ENCODE measurements around the gene PGAM4. TPM values are rescaled to one million over a fixed set of nuclear protein-coding genes. Genes with fewer than 3 reads are reported as not detected.

PGAM4 gene
- total and polyA plus RNA-seq, 2 of the 13 experiments (the other 11 are each of a cell fraction or from before 2014, with no cell fraction given): 0.24 to 0.33 TPM

DNA sequence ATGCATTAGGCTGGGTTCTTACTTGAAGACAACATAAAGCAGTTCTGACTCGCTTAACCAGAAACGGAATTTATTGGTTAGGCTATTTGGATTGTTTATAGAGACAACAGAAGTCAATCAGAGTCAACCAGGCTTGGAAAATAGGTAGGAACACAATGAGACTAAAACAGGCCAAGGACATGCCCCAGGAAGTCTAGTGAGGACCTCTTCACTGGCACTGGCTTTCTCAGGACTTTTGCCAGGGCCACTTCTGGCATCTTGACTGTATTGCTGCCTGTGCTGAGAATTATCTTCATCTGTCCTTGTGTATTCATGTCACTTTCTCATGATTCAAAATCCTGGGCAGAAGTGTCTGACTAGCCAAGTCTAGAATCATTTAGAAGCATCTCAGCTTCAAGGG lies 19.6 kb downstream of the PGAM4 start:
- ChIA-PET POLR2A (no interaction called here), CTCF (ENCODE audit: low intra/inter-chr PET ratio, low total read pairs) (no interaction called here)
- FAIRE-seq: no peak

More for the DNA sequence above, 19.6 kb downstream of the PGAM4 start:
- intact Hi-C loops (cut with micrococcal nuclease; ENCODE audit: unreplicated experiment) (no loop called here), in situ Hi-C loops (cut with HindIII; ENCODE audit: extremely low pct_ligation_motif_present, low pct_unique_long_range_greater_than_20kb) (no loop called here)
- no peak overlapping the region for H3K4me3 ChIP-seq (replicated peaks in 1 of 3; ENCODE audit: insufficient read depth in 1 of 3, low read depth in 2 of 3, low read length in 3 of 3)
- H3K9me3 ChIP-seq (ENCODE audit: low read length): no peaks in the 10 kb centered on the region
- H3K4me2 ChIP-seq (ENCODE audit: low read depth, low read length): no peak overlapping the region
- no peak for ATAC-seq
- H3K27ac ChIP-seq (ENCODE audit: extremely low read length, insufficient read depth, low read length): no peak overlapping the region
- no TSS peak for BruUV-seq (replicated peaks)
- WGBS (ENCODE audit: low lambda C conversion rate): 83% methylated on average over 2 of the region's 2 CpGs
- TF ChIP-seq RCOR2 (CRISPR knock-in tag; IDR thresholded peaks at IDR 0.05): no peak
- no peak for TF ChIP-seq KLF9 (CRISPR knock-in tag; IDR thresholded peaks at IDR 0.05; ENCODE audit: low read depth)
- TF ChIP-seq REXO4 (CRISPR knock-in tag; IDR thresholded peaks at IDR 0.05; ENCODE audit: borderline replicate concordance): no peak
- TF ChIP-seq, protein P1, sequence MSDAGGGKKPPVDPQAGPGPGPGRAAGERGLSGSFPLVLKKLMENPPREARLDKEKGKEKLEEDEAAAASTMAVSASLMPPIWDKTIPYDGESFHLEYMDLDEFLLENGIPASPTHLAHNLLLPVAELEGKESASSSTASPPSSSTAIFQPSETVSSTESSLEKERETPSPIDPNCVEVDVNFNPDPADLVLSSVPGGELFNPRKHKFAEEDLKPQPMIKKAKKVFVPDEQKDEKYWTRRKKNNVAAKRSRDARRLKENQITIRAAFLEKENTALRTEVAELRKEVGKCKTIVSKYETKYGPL (CRISPR knock-in tag; IDR thresholded peaks at IDR 0.05): no peak
- TF ChIP-seq ZNF143 (CRISPR knock-in tag; IDR thresholded peaks at IDR 0.05): no peak
- TF ChIP-seq MXI1 (IDR thresholded peaks at IDR 0.05; ENCODE audit: borderline replicate concordance, low read depth, low read length): no peak
- TF ChIP-seq ZKSCAN8 (CRISPR knock-in tag; IDR thresholded peaks at IDR 0.05; ENCODE audit: borderline replicate concordance): no peak
- TF ChIP-seq NFATC3 (CRISPR knock-in tag; IDR thresholded peaks at IDR 0.05): no peak
- TF ChIP-seq ZNF607 (CRISPR knock-in tag; IDR thresholded peaks at IDR 0.05; ENCODE audit: borderline replicate concordance): no peak
- TF ChIP-seq ZNF205 (CRISPR knock-in tag; IDR thresholded peaks at IDR 0.05): no peak
- TF ChIP-seq KAT2B (IDR thresholded peaks at IDR 0.05; ENCODE audit: borderline replicate concordance, low read depth, low read length): no peak
- no peak for TF ChIP-seq ZNF652 (CRISPR knock-in tag; IDR thresholded peaks at IDR 0.05; ENCODE audit: borderline replicate concordance, low read depth)
- no peak for TF ChIP-seq CCAR2 (optimal IDR thresholded peaks at IDR 0.05; ENCODE audit: low read depth, low read length)
- TF ChIP-seq, protein P2, sequence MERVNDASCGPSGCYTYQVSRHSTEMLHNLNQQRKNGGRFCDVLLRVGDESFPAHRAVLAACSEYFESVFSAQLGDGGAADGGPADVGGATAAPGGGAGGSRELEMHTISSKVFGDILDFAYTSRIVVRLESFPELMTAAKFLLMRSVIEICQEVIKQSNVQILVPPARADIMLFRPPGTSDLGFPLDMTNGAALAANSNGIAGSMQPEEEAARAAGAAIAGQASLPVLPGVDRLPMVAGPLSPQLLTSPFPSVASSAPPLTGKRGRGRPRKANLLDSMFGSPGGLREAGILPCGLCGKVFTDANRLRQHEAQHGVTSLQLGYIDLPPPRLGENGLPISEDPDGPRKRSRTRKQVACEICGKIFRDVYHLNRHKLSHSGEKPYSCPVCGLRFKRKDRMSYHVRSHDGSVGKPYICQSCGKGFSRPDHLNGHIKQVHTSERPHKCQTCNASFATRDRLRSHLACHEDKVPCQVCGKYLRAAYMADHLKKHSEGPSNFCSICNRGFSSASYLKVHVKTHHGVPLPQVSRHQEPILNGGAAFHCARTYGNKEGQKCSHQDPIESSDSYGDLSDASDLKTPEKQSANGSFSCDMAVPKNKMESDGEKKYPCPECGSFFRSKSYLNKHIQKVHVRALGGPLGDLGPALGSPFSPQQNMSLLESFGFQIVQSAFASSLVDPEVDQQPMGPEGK (CRISPR knock-in tag; IDR thresholded peaks at IDR 0.05): no peak
- no peak for TF ChIP-seq NRL (CRISPR knock-in tag; IDR thresholded peaks at IDR 0.05; ENCODE audit: borderline replicate concordance)
- TF ChIP-seq, protein P3, sequence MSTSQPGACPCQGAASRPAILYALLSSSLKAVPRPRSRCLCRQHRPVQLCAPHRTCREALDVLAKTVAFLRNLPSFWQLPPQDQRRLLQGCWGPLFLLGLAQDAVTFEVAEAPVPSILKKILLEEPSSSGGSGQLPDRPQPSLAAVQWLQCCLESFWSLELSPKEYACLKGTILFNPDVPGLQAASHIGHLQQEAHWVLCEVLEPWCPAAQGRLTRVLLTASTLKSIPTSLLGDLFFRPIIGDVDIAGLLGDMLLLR (CRISPR knock-in tag; IDR thresholded peaks at IDR 0.05): no peak
- no peak for TF ChIP-seq AKAP8 (CRISPR knock-in tag; IDR thresholded peaks at IDR 0.05)
- TF ChIP-seq ZNF619 (CRISPR knock-in tag; IDR thresholded peaks at IDR 0.05): no peak
- H3K27me3 ChIP-seq (ENCODE audit: control insufficient read depth in 1 of 2, insufficient read depth in 2 of 2, low read length in 2 of 2): no peaks in the 10 kb centered on the region
- H3K4me1 ChIP-seq (ENCODE audit: insufficient read depth, low read length): no peaks in the 10 kb centered on the region
- H3K36me3 ChIP-seq (replicated peaks in 1 of 2; ENCODE audit: control insufficient read depth in 1 of 2, insufficient read depth in 2 of 2, low read length in 2 of 2): no peaks in the 10 kb centered on the region
- H2AFZ ChIP-seq (ENCODE audit: low read length): no peak overlapping the region
- H3K9ac ChIP-seq (ENCODE audit: insufficient read depth, low read depth, low read length): no peak overlapping the region
- H4K20me1 ChIP-seq (ENCODE audit: insufficient read depth, low read length): no peaks in the 10 kb centered on the region
- DNase-seq (ENCODE audit: low spot score): no peak
- no peaks in the 10 kb centered on the region for H3K79me2 ChIP-seq (ENCODE audit: insufficient read depth, low read length)
